Neural progenitor cell (in vitro differentiated cells): ENCODE measurements around the gene TMPRSS9. TPM values are rescaled to one million over a fixed set of nuclear protein-coding genes. Genes with fewer than 3 reads are reported as not detected.

Experiments
- DNase-seq: peaks from one replicate; pipeline ENCODE4 v3.0.0-alpha.2; 2016; ENCODE audit warnings: low spot score
- H2AFZ ChIP-seq: fragments of 200-600 bp; sonication (generic); replicated peaks from 2 replicates; pipeline ENCODE4 v1.6.1; 2016; ENCODE audit warnings: antibody characterized with exemption
- H3F3A ChIP-seq: fragments of 200-600 bp; sonication (generic); 2 replicates; pipeline ENCODE4 v1.6.1; 2016; ENCODE audit warnings: antibody characterized with exemption, low read depth
- H3K27ac ChIP-seq: fragments of 200-600 bp; sonication (generic); 2 replicates; pipeline ENCODE4 v1.5.1; 2016; ENCODE audit warnings: mild to moderate bottlenecking
- H3K27me3 ChIP-seq: fragments of 200-600 bp; sonication (generic); 2 replicates; pipeline ENCODE4 v1.6.1; 2016; ENCODE audit warnings: mild to moderate bottlenecking, moderate library complexity
- H3K36me3 ChIP-seq: fragments of 200-600 bp; sonication (generic); 2 replicates; pipeline ENCODE4 v1.5.1; 2016
- H3K4me1 ChIP-seq: fragments of 200-600 bp; sonication (generic); 2 replicates; pipeline ENCODE4 v1.6.1; 2016; ENCODE audit warnings: mixed run types
- H3K4me2 ChIP-seq: fragments of 200-600 bp; sonication (generic); 2 replicates; pipeline ENCODE4 v1.6.1; 2016
- H3K4me3 ChIP-seq: fragments of 200-600 bp; sonication (generic); 2 replicates; pipeline ENCODE4 v1.5.1; 2016
- H3K79me2 ChIP-seq: fragments of 200-600 bp; sonication (generic); 2 replicates; pipeline ENCODE4 v1.6.1; 2016; ENCODE audit warnings: low read depth
- H3K9ac ChIP-seq: fragments of 200-600 bp; sonication (generic); 2 replicates; pipeline ENCODE4 v1.6.1; 2016
- H3K9me3 ChIP-seq: fragments of 200-600 bp; sonication (generic); 2 replicates; pipeline ENCODE4 v1.5.1; 2016; ENCODE audit warnings: low read depth
- H4K20me1 ChIP-seq: fragments of 200-600 bp; sonication (generic); 2 replicates; pipeline ENCODE4 v1.6.1; 2016; ENCODE audit warnings: low read depth
- H3K27ac Mint-ChIP-seq: 3 replicates; pipeline ENCODE4 v1.8.0; 2021; ENCODE audit warnings: mixed read lengths
- H3K27me3 Mint-ChIP-seq: 2 replicates; pipeline ENCODE4 v1.8.0; 2022; ENCODE audit warnings: low read depth, mild to moderate bottlenecking, inconsistent platforms, moderate library complexity, mixed read lengths; ENCODE audit not compliant: insufficient read depth
- H3K36me3 Mint-ChIP-seq: 3 replicates; pipeline ENCODE4 v1.8.0; 2021; ENCODE audit warnings: mixed read lengths
- H3K4me1 Mint-ChIP-seq: 3 replicates; pipeline ENCODE4 v1.8.0; 2021; ENCODE audit warnings: mixed read lengths
- H3K4me3 Mint-ChIP-seq: 3 replicates; pipeline ENCODE4 v1.8.0; 2021; ENCODE audit warnings: mild to moderate bottlenecking, moderate library complexity, mixed read lengths
- H3K9me3 Mint-ChIP-seq: 3 replicates; pipeline ENCODE4 v1.8.0; 2020; ENCODE audit warnings: mixed read lengths
- CTCF ChIP-seq: fragments of 200-600 bp; sonication (generic); IDR thresholded peaks from 2 replicates; pipeline ENCODE4 v1.5.1; 2017; ENCODE audit warnings: antibody characterized with exemption, mild to moderate bottlenecking
- EZH2 ChIP-seq: fragments of 200-600 bp; sonication (generic); IDR thresholded peaks from 2 replicates; pipeline ENCODE4 v1.6.1; 2017; ENCODE audit warnings: antibody characterized with exemption, mild to moderate bottlenecking, moderate library complexity
- EZH2phosphoT487 ChIP-seq: fragments of 200-600 bp; sonication (generic); IDR thresholded peaks from 2 replicates; pipeline ENCODE4 v1.6.1; 2017; ENCODE audit warnings: antibody characterized with exemption
- total RNA-seq: library from RNA; depleted of rRNA; stranded (reverse); fragments of >200 nt; gene quantifications from 2 replicates; pipeline ENCODE4 v1.2.3, GENCODE V29; 2015; ENCODE audit warnings: low replicate concordance

The TMPRSS9 gene
- total RNA-seq, 1 donor from 2014 or later = not detected

- no peaks in the 10 kb centered on the region for H3K27me3 ChIP-seq
- H3K4me3 Mint-ChIP-seq = peak overlapping the region; percentile 38
- H3K27ac Mint-ChIP-seq = no peak overlapping the region
- peaks cover 62% of the 10 kb centered on the region for H3F3A ChIP-seq
- no peak overlapping the region for H3K27ac ChIP-seq
- peaks cover 71% of the 10 kb centered on the region for H4K20me1 ChIP-seq
- H3K4me1 ChIP-seq = peaks cover 31% of the 10 kb centered on the region
- no peak for TF ChIP-seq EZH2
- TF ChIP-seq EZH2phosphoT487 = no peak
- TF ChIP-seq CTCF = no peak
- H3K4me3 ChIP-seq = no peak overlapping the region
- peaks cover 51% of the 10 kb centered on the region for H3K4me1 Mint-ChIP-seq
- no peak for DNase-seq
- H3K9me3 Mint-ChIP-seq = peaks cover 4% of the 10 kb centered on the region
- H2AFZ ChIP-seq = no peak overlapping the region
- H3K79me2 ChIP-seq = peaks cover 80% of the 10 kb centered on the region
- no peaks in the 10 kb centered on the region for H3K9me3 ChIP-seq
- peaks cover 5% of the 10 kb centered on the region for H3K27me3 Mint-ChIP-seq
- peaks cover 6% of the 10 kb centered on the region for H3K36me3 Mint-ChIP-seq
- no peaks in the 10 kb centered on the region for H3K36me3 ChIP-seq
- no peak overlapping the region for H3K9ac ChIP-seq
- H3K4me2 ChIP-seq = no peak overlapping the region
Observed at GRCh38 chr19:2334426-2334825, 25.6 kb upstream of the TMPRSS9 start.

GRCh38 chr19:2334986-2335846 lies 24.8 kb upstream of the TMPRSS9 start:
- Mint-ChIP-seq H3K27me3 (peaks cover 2% of the 10 kb centered on the region), H3K4me3 (no peak overlapping the region), H3K9me3 (peaks cover 4% of the 10 kb centered on the region), H3K36me3 (peaks cover 6% of the 10 kb centered on the region), H3K4me1 (peaks cover 44% of the 10 kb centered on the region), H3K27ac (peak overlapping the region; percentile 28)
- peaks cover 64% of the 10 kb centered on the region for H4K20me1 ChIP-seq
- no peaks in the 10 kb centered on the region for H3K36me3 ChIP-seq
- H3K4me3 ChIP-seq = no peak overlapping the region
- H3K27ac ChIP-seq = no peak overlapping the region
- peaks cover 55% of the 10 kb centered on the region for H3F3A ChIP-seq
- H3K9ac ChIP-seq = no peak overlapping the region
- peaks cover 24% of the 10 kb centered on the region for H3K4me1 ChIP-seq
- H3K27me3 ChIP-seq = no peaks in the 10 kb centered on the region
- no peak for TF ChIP-seq EZH2
- no peak for TF ChIP-seq EZH2phosphoT487
- no peak for TF ChIP-seq CTCF
- peaks cover 72% of the 10 kb centered on the region for H3K79me2 ChIP-seq
- H2AFZ ChIP-seq = no peak overlapping the region
- H3K9me3 ChIP-seq = no peaks in the 10 kb centered on the region
- H3K4me2 ChIP-seq = no peak overlapping the region
- no peak for DNase-seq

GRCh38 chr19:2335848-2336247 lies 24.2 kb upstream of the TMPRSS9 start:
- H3K79me2 ChIP-seq = peaks cover 65% of the 10 kb centered on the region

More at GRCh38 chr19:2335848-2336247, 24.2 kb upstream of the TMPRSS9 start:
- Histone ChIP-seq H2AFZ (no peak overlapping the region), H3K4me3 (no peak overlapping the region), H4K20me1 (peaks cover 58% of the 10 kb centered on the region), H3K27ac (no peak overlapping the region), H3F3A (peaks cover 49% of the 10 kb centered on the region), H3K9me3 (no peaks in the 10 kb centered on the region), H3K36me3 (no peaks in the 10 kb centered on the region), H3K9ac (no peak overlapping the region), H3K4me2 (no peak overlapping the region), H3K4me1 (peaks cover 17% of the 10 kb centered on the region), H3K27me3 (no peaks in the 10 kb centered on the region)
- H3K4me3 Mint-ChIP-seq = peak overlapping the region; percentile 19
- peaks cover 4% of the 10 kb centered on the region for H3K9me3 Mint-ChIP-seq
- H3K27ac Mint-ChIP-seq = peak overlapping the region; percentile 28
- TF ChIP-seq EZH2phosphoT487 = no peak
- TF ChIP-seq EZH2 = no peak
- TF ChIP-seq CTCF = no peak
- DNase-seq = no peak
- H3K36me3 Mint-ChIP-seq = peaks cover 6% of the 10 kb centered on the region
- H3K4me1 Mint-ChIP-seq = peaks cover 38% of the 10 kb centered on the region
- peaks cover 2% of the 10 kb centered on the region for H3K27me3 Mint-ChIP-seq
